Astrocyte of the spinal cord (primary cell): ENCODE measurements around the gene MAFF.

ENCODE experiments used
- DNase-seq: peaks from one replicate; pipeline ENCODE4 v3.0.0; 2011; ENCODE audit warnings: low read depth, low spot score
- H3K4me3 ChIP-seq: 2 replicates; pipeline ENCODE4 v1.5.1; 2011; ENCODE audit warnings: low read depth, mild to moderate bottlenecking, low read length, moderate library complexity
- CTCF ChIP-seq: IDR thresholded peaks from 2 replicates; pipeline ENCODE4 v1.5.1; 2012; ENCODE audit warnings: low read depth, mild to moderate bottlenecking, low read length, inconsistent platforms
- in situ Hi-C: cut with HindIII; loops from 2 replicates; pipeline ENCODE4 v1.10.0; 2017; ENCODE audit warnings: low sequenced_read_pairs

The MAFF gene

GRCh38 chr22:38164551-38164918 is 37.3 kb upstream of the MAFF start:
- no peak for DNase-seq
- no peak overlapping the region for H3K4me3 ChIP-seq
- in situ Hi-C loops = no loop called here
- no peak for TF ChIP-seq CTCF

- in situ Hi-C loops = no loop called here
- DNase-seq = no peak
- H3K4me3 ChIP-seq = no peak overlapping the region
- no peak for TF ChIP-seq CTCF
Measured at GRCh38 chr22:38165922-38166593, 35.7 kb upstream of the MAFF start.

GRCh38 chr22:38167988-38168407 is 33.8 kb upstream of the MAFF start:
- no peak overlapping the region for H3K4me3 ChIP-seq
- TF ChIP-seq CTCF = no peak
- no peak for DNase-seq
- in situ Hi-C loops = no loop called here

GRCh38 chr22:38169116-38169515 is 32.7 kb upstream of the MAFF start:
- H3K4me3 ChIP-seq = no peak overlapping the region
- no peak for DNase-seq
- TF ChIP-seq CTCF = no peak
- in situ Hi-C loops = no loop called here

- in situ Hi-C loops = no loop called here
- DNase-seq = no peak
- TF ChIP-seq CTCF = no peak
- no peak overlapping the region for H3K4me3 ChIP-seq
Measured at GRCh38 chr22:38170469-38170868, 31.3 kb upstream of the MAFF start.

- in situ Hi-C loops = no loop called here
- no peak overlapping the region for H3K4me3 ChIP-seq
- TF ChIP-seq CTCF = no peak
- no peak for DNase-seq
Measured at GRCh38 chr22:38171927-38172831, 29.6 kb upstream of the MAFF start.
